ACC112 (cell line): ENCODE measurements around the gene EML5.

ENCODE experiments used
- H2AFZ ChIP-seq: fragments of 200-600 bp; sonication (generic); one replicate; pipeline ENCODE4 v1.6.0; 2017; ENCODE audit warnings: antibody characterized with exemption, low read length; ENCODE audit not compliant: unreplicated experiment
- H3K27ac ChIP-seq: fragments of 200-600 bp; sonication (generic); 2 replicates; pipeline ENCODE4 v1.5.1; 2014; ENCODE audit warnings: low read depth, mild to moderate bottlenecking, antibody characterized with exemption, low read length, moderate library complexity
- H3K27me3 ChIP-seq: fragments of 200-600 bp; sonication (generic); 2 replicates; pipeline ENCODE4 v1.6.1; 2014; ENCODE audit warnings: mild to moderate bottlenecking, antibody characterized with exemption, low read length, moderate library complexity, mixed read lengths; ENCODE audit not compliant: insufficient read depth
- H3K36me3 ChIP-seq: fragments of 200-600 bp; sonication (generic); 2 replicates; pipeline ENCODE4 v1.6.1; 2016; ENCODE audit warnings: mild to moderate bottlenecking, antibody characterized with exemption, low read length, moderate library complexity, mixed read lengths; ENCODE audit not compliant: insufficient read depth
- H3K4me1 ChIP-seq: fragments of 200-600 bp; sonication (generic); one replicate; pipeline ENCODE4 v1.6.1; 2016; ENCODE audit warnings: low read length, mixed read lengths; ENCODE audit not compliant: insufficient read depth, unreplicated experiment, control insufficient read depth
- H3K4me3 ChIP-seq: fragments of 200-600 bp; sonication (generic); 2 replicates; pipeline ENCODE4 v1.5.1; 2014; ENCODE audit warnings: mild to moderate bottlenecking, low read depth, low read length
- H3K79me2 ChIP-seq: fragments of 200-600 bp; sonication (generic); one replicate; pipeline ENCODE4 v1.6.0; 2016; ENCODE audit warnings: low read length; ENCODE audit not compliant: control insufficient read depth, unreplicated experiment, insufficient read depth

The EML5 gene

DNA sequence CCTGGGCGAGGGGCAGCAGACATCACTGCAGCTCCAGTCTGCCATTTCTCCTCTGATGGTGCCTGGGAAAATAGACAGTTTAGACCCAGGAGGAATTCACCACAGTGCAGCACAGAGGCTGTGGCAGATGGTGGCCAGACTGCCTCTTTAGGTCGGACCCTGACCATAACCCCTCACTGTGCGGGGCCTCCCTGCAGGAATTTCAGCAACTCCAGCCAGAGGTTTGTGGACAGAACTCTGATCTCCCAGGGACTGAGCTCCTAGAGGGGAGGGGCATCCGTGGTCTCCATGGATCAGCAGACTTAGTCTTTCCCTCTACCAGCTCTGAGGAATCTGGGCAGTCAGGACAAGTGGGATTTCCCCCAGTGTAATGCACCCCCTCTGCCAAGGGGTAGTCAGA is 123.4 kb downstream of the EML5 start:
- Histone ChIP-seq H3K27ac (no peak overlapping the region), H3K36me3 (no peaks in the 10 kb centered on the region), H3K4me3 (no peak overlapping the region), H2AFZ (no peak overlapping the region), H3K4me1 (no peaks in the 10 kb centered on the region), H3K79me2 (no peaks in the 10 kb centered on the region), H3K27me3 (peaks cover 14% of the 10 kb centered on the region; the same call in 1 of the 2 replicates)

DNA sequence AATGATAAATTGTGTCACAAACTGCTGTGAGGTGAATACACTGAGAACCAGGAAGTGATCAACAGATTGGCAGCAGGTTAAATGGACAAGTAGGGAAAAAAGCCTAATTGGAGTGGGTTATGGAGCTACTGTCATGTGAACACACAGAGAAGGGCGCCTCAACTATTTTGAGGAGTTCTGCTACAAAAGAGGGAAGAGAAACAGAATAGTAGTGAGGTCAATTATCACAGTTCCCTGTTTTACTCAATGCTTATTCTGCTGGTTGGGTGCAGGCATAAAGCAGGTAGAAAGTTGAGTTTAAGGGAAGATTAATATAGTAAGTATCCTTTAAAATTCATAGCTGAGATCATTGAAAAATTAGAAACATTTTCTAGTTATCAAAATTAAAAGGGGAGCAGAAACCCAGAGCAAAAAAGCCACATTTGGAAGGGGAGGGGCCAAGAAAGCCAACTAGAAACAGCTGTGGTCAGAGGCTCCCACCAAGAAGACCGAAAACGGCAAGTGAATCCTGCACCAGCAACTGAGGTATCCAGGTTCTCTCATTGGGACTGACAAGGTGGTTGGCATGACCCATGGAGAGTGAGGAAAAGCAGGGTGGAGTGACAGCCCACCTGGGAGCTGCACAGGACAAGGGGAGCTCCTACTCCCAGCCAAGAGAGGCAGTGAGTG is 124.2 kb downstream of the EML5 start:
- H3K79me2 ChIP-seq, result no peaks in the 10 kb centered on the region
- H3K27me3 ChIP-seq, result peaks cover 14% of the 10 kb centered on the region; the same call in 1 of the 2 replicates
- H3K36me3 ChIP-seq, result no peaks in the 10 kb centered on the region
- H3K27ac ChIP-seq, result no peak overlapping the region
- H3K4me1 ChIP-seq, result no peaks in the 10 kb centered on the region
- no peak overlapping the region for H3K4me3 ChIP-seq
- no peak overlapping the region for H2AFZ ChIP-seq

DNA sequence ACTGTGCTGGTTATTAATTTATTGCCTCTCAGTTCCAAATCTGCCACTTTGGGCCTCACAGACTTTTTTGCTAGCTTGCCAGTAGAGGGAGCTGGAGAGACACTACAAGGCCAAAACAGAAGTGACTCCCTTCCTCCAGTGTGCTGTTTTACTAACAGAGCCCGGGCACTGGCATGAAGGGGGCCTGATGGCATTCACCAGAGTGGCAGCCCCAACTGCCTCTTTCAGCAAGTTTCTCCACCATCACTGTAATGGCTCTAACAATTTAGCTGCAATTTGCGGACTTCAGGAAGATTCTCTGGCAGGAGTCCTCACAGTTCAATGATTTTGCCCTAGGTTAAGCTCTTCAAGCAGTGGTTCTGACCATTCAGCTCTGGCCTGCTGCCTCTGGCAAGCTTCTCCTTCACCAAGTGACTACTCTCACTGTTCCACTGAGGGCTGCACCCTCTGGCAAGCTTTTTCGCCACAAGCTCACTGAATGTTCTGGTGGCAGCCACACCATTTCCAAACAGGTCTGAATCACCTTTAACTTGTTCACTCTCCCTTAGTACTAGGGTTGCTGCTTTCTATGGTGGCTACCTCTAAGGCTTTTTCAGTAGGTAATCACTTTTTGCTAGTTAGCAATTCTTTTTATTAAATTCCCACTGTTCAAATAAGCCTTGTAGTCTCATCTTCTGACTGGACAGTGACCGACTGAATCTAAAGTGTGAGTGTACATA is 125.0 kb downstream of the EML5 start:
- Histone ChIP-seq H3K4me1 (no peaks in the 10 kb centered on the region), H3K27me3 (peaks cover 14% of the 10 kb centered on the region; the same call in 1 of the 2 replicates), H2AFZ (no peak overlapping the region), H3K79me2 (no peaks in the 10 kb centered on the region), H3K4me3 (no peak overlapping the region), H3K27ac (no peak overlapping the region), H3K36me3 (no peaks in the 10 kb centered on the region)

DNA sequence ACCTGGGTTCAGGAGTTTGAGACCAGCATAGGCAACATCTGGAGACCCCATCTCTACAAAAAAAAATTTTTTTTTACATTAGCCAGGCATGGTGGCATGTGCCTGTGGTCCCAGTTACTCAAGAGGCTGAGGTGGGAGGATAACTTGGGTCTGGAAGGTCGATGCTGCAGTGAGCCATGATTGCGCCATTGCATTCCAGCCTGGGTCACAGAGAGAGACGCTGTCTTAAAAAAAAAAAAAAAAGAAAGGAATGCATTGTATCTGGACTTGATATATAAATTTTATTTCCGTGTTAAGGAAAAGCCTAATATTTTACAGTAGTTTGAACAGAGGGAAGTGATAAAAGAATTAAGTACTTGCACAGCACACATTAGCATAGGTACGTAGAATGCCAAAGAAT is 132.7 kb downstream of the EML5 start:
- no peak overlapping the region for H2AFZ ChIP-seq
- H3K27me3 ChIP-seq, result no peaks in the 10 kb centered on the region
- no peaks in the 10 kb centered on the region for H3K36me3 ChIP-seq
- H3K4me1 ChIP-seq, result no peaks in the 10 kb centered on the region
- H3K79me2 ChIP-seq, result no peaks in the 10 kb centered on the region
- H3K4me3 ChIP-seq, result no peak overlapping the region
- H3K27ac ChIP-seq, result no peak overlapping the region

DNA sequence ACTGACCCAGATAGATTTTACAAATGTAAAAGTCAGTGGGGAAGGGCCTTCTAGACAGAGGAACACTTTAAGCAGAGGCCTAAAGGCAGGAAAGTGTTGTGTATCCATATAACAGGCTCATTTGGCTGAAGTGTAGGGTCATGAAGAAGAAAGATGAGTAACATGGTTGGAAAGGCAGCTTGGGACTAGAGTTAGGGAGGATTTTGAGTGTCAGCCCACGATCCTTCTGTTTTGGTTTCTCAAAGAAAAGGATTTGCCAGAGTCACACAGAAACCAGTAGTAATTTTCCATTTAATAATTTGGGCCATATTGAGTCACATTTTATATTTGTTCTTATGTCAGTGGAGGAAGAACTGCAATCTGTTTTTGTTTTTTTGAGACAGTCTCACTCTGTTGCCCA is 153.5 kb downstream of the EML5 start:
- no peaks in the 10 kb centered on the region for H3K4me1 ChIP-seq
- H3K36me3 ChIP-seq, result no peaks in the 10 kb centered on the region

DNA sequence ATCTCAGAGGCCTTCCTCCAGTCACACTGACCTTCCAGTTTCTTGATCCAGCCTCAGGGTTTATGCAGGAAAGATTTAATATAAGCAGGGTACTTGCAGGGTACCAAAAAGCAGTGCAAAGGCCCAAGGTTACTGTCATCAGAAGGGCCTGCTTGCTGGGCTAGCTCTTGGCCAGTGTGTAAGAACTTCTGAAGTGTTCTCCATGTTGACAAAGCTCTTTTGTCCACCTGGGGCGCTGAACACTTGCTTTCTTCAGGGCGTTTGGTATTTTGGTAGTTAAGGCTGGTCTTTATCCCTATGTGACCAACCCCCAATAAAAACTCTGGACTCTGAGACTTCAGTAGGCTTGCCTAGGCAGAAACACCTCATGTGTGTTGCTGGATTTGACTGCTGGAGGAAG is 160.2 kb downstream of the EML5 start:
- H3K4me1 ChIP-seq, result peaks cover 9% of the 10 kb centered on the region
- H3K36me3 ChIP-seq, result no peaks in the 10 kb centered on the region
- no peaks in the 10 kb centered on the region for H3K27me3 ChIP-seq
- H2AFZ ChIP-seq, result no peak overlapping the region
- H3K4me3 ChIP-seq, result no peak overlapping the region
- H3K79me2 ChIP-seq, result no peaks in the 10 kb centered on the region
- no peak overlapping the region for H3K27ac ChIP-seq

More for the DNA sequence above, 153.5 kb downstream of the EML5 start:
- no peak overlapping the region for H3K4me3 ChIP-seq
- no peaks in the 10 kb centered on the region for H3K79me2 ChIP-seq
- H2AFZ ChIP-seq, result no peak overlapping the region
- no peak overlapping the region for H3K27ac ChIP-seq
- H3K27me3 ChIP-seq, result no peaks in the 10 kb centered on the region

DNA sequence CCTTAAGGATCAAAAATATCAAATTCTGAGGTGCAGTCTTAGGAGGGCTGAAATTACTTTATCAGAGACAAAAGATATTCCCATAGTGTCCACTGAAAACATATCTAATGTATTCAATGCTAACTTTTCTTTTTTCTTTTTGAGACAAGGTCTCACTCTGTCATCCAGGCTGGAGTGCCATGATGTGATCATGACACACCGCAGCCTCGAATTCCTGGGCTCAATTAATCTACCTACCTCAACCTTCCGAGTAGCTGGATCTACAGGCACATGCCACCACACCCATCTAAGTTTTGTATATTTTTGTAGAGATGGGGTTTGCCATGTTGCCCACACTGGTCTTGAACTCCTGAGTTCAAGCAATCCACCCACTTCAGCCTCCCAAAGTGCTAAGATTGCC is 161.7 kb downstream of the EML5 start:
- peak overlapping the region; percentile 69 for H2AFZ ChIP-seq

DNA sequence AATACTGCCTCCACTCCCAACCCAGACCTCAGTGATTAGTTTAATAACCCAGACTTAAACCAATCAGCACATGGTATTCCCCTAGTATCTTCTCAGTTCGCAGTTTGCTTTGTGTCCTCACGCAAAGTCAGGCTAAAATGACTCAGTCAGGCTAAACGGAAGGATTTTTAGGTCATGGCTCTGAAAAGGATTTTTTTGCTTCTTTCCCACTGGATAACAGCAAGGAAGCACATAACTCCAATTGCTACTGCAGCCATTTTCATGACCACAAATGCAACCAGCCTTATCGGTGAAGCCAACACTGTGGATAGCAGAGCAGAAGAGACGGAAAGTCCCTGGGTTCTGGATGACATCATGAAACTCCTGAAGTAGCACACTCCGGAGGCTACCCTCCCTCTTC is 162.2 kb downstream of the EML5 start:
- Histone ChIP-seq H3K36me3 (no peaks in the 10 kb centered on the region), H3K27me3 (no peaks in the 10 kb centered on the region), H3K27ac (peak overlapping the region; percentile 16; the same call in 1 of the 2 replicates), H3K4me1 (peaks cover 9% of the 10 kb centered on the region), H3K79me2 (no peaks in the 10 kb centered on the region), H2AFZ (peak overlapping the region; percentile 69), H3K4me3 (peak overlapping the region; percentile 27; the same call in 1 of the 2 replicates)

More for the DNA sequence above, 161.7 kb downstream of the EML5 start:
- Histone ChIP-seq H3K4me3 (no peak overlapping the region), H3K79me2 (no peaks in the 10 kb centered on the region), H3K36me3 (no peaks in the 10 kb centered on the region), H3K27me3 (no peaks in the 10 kb centered on the region), H3K27ac (peak overlapping the region; percentile 3; the same call in 1 of the 2 replicates), H3K4me1 (peaks cover 9% of the 10 kb centered on the region)

DNA sequence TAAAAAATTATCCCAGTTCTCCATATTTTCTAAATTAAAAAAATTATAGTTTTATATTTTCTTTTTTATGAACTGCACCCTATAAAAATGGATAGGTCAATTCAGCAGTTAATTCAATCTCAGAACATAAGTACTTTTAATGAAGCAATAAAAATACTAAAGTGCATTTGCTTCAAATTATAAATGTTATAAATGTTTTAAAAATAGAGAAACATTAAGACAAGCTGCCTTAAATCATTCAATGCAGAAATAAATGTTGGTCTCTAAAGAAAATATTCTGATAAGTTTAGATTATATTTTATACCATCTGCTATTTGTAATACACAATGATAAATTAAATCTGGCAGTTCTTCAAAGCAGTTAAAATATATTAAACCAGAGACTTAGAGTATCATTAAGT is 164.3 kb downstream of the EML5 start:
- H2AFZ ChIP-seq, result no peak overlapping the region
- H3K4me3 ChIP-seq, result no peak overlapping the region
- H3K79me2 ChIP-seq, result no peaks in the 10 kb centered on the region
- H3K4me1 ChIP-seq, result peaks cover 9% of the 10 kb centered on the region
- no peaks in the 10 kb centered on the region for H3K36me3 ChIP-seq
- no peak overlapping the region for H3K27ac ChIP-seq
- H3K27me3 ChIP-seq, result no peaks in the 10 kb centered on the region

DNA sequence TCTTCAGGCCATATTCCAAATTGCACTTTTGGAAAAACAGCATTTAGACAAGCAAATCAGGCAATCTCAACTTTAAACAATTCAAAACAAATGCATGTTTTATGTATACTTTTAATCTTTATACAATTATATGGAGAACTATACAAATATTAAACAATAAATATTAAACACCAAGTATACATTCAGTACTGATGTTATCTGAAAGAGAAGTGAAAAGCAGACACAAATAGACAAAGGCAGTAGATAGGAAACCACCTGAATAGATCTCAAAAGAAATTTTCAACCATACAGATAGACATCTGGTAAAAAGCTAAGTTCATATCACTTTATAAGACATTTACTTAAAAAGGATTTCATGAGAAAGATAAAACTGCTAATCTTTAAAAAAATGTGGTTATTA is 164.7 kb downstream of the EML5 start:
- H3K4me3 ChIP-seq, result no peak overlapping the region
- no peaks in the 10 kb centered on the region for H3K27me3 ChIP-seq
- peaks cover 9% of the 10 kb centered on the region for H3K4me1 ChIP-seq
- H2AFZ ChIP-seq, result no peak overlapping the region
- no peaks in the 10 kb centered on the region for H3K36me3 ChIP-seq
- H3K79me2 ChIP-seq, result no peaks in the 10 kb centered on the region
- no peak overlapping the region for H3K27ac ChIP-seq

DNA sequence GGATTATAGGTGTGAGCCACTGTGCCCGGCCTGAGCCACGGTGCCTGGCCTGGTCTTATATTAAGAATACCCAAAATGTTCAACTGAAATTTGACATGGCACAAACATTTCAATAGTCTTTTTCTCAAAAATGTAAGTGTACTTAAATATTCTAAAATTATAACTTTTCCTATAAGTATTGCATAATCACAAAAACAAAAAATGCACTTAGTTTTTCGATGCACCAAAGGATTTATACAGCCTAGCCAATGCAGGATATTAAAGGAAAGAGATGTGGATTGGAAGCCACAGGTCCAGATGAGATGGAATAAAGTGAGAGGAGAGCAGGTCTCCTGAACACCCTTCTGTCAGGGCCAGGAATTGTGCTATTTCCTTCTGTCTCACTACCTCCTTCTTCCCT is 167.1 kb downstream of the EML5 start:
- Histone ChIP-seq H3K79me2 (no peaks in the 10 kb centered on the region), H3K27me3 (no peaks in the 10 kb centered on the region), H3K4me3 (no peak overlapping the region), H2AFZ (no peak overlapping the region), H3K27ac (no peak overlapping the region), H3K36me3 (no peaks in the 10 kb centered on the region), H3K4me1 (peaks cover 4% of the 10 kb centered on the region)
